ENCODE measurements around the gene PCSK9.

Gene PCSK9

DNA sequence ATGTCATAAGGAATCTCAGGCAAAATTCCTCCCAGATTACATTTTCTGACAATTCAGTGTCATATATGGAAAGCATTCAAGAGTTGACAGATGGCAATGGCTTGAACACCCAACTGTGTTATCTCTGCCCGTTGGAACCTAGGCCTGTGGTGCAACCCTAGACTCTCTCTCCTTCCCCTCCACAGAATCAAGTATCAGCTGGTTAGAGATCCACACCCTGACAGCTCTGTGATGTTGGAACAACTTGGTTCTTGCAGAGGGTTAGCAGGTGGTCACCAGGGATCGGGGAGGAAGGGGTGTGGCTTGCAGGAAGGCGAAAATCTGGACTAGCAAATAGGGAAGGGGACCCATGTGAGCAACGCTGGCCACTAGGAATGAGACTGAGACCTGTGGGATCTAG is 26.3 kb downstream of the PCSK9 start:
- H3K4me3 ChIP-seq (ENCODE audit: low read depth, low read length), result no peak overlapping the region
- TF ChIP-seq, protein P1, sequence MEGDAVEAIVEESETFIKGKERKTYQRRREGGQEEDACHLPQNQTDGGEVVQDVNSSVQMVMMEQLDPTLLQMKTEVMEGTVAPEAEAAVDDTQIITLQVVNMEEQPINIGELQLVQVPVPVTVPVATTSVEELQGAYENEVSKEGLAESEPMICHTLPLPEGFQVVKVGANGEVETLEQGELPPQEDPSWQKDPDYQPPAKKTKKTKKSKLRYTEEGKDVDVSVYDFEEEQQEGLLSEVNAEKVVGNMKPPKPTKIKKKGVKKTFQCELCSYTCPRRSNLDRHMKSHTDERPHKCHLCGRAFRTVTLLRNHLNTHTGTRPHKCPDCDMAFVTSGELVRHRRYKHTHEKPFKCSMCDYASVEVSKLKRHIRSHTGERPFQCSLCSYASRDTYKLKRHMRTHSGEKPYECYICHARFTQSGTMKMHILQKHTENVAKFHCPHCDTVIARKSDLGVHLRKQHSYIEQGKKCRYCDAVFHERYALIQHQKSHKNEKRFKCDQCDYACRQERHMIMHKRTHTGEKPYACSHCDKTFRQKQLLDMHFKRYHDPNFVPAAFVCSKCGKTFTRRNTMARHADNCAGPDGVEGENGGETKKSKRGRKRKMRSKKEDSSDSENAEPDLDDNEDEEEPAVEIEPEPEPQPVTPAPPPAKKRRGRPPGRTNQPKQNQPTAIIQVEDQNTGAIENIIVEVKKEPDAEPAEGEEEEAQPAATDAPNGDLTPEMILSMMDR (IDR thresholded peaks at IDR 0.05; ENCODE audit: low read depth, low read length), result no peak
- no peak for TF ChIP-seq POLR2A (IDR thresholded peaks at IDR 0.05; ENCODE audit: extremely low read depth, insufficient read length)
- TF ChIP-seq MYC (IDR thresholded peaks at IDR 0.05; ENCODE audit: low read depth, low read length), result no peak
- TF ChIP-seq, protein P2, sequence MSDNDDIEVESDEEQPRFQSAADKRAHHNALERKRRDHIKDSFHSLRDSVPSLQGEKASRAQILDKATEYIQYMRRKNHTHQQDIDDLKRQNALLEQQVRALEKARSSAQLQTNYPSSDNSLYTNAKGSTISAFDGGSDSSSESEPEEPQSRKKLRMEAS (IDR thresholded peaks at IDR 0.05; ENCODE audit: low read depth, low read length), result no peak
- no peak for DNase-seq (ENCODE audit: low read depth)

DNA sequence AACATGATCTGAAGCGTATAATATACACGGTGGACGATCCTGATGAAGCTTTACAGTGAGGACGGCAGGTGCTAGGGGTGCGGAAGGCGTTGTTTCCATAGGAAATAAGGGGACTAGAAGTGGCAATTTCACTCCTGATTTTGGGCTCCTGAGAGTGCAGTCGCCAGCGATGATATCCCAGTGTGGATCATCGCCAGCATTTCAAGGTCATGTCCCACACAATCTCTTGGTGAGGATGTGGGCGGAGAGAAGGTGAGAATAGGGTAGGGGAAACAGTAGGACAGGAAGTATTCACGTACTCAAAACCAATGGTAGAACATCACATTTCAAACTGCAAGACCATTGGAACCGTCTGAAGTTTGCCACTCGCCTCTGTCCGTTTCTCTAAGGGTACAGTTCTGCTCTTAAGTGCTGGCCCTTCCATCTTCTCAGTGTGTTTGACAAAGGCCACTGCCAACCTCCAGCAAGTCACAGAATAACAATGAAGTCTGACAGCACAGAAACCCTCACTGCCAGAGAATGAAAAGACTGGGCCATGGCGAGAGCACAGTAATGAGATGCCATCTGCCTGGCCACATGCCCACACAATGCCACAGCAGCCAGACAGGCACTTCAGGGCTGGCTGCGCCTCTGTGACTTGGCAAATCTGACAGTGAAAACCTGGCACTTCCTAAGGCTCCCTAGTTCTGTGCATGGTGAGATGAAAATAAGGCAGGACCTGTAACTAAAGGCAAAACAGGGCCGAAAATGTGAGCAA is 27.9 kb downstream of the PCSK9 start:
- no peak for DNase-seq (ENCODE audit: low read depth)
- TF ChIP-seq, protein P1 (IDR thresholded peaks at IDR 0.05; ENCODE audit: low read depth, low read length), result no peak
- TF ChIP-seq, protein P2 (IDR thresholded peaks at IDR 0.05; ENCODE audit: low read depth, low read length), result no peak
- no peak for TF ChIP-seq POLR2A (IDR thresholded peaks at IDR 0.05; ENCODE audit: extremely low read depth, insufficient read length)
- H3K4me3 ChIP-seq (ENCODE audit: low read depth, low read length), result no peak overlapping the region

DNA sequence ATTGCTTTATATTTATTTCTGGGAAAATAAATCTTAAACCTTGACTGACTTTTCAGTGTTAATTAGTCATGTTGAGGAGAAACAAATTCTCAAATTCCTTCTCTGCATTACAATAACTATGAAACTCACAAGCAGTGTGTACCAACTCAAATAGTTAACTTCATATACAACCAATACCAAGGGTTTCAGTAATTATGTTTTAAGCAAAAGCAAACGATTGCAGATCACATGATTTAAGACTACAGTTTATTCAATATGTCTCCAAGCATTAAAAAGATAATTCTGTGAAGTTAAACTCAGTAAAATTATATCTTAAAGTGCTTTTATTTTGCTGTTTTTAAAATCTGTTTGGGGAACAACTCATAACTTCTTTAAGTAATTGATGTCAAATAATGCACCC is 28.6 kb downstream of the PCSK9 start:
- no peak overlapping the region for H3K4me3 ChIP-seq (ENCODE audit: low read depth, low read length)
- no peak for DNase-seq (ENCODE audit: low read depth)
- TF ChIP-seq, protein P1 (IDR thresholded peaks at IDR 0.05; ENCODE audit: low read depth, low read length), result no peak
- TF ChIP-seq, protein P2 (IDR thresholded peaks at IDR 0.05; ENCODE audit: low read depth, low read length), result no peak
- TF ChIP-seq POLR2A (IDR thresholded peaks at IDR 0.05; ENCODE audit: extremely low read depth, insufficient read length) (no peak), MYC (IDR thresholded peaks at IDR 0.05; ENCODE audit: low read depth, low read length) (no peak)

DNA sequence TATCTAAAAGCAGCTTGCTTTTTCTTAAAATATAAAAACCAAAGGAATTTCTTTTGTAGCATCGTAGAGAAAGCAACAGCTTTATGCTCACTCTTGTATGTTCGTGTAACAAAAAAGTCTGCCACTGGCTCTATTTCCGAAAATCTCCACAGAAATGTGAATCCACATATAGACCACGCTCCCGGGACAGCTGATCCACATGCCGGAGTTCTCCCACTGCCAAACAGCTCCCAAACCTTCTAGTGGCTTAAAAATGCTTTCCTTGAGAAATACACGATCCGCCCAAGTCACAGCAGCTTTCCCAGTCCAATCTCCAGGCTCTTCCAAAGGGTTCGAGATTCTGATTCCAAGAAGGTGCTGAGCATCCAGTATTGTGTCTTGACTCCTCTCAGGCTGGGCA is 29.3 kb downstream of the PCSK9 start:
- H3K4me3 ChIP-seq (ENCODE audit: low read depth, low read length), result no peak overlapping the region
- DNase-seq (ENCODE audit: low read depth), result no peak
- TF ChIP-seq POLR2A (IDR thresholded peaks at IDR 0.05; ENCODE audit: extremely low read depth, insufficient read length), result no peak
- TF ChIP-seq, protein P2 (IDR thresholded peaks at IDR 0.05; ENCODE audit: low read depth, low read length), result no peak

DNA sequence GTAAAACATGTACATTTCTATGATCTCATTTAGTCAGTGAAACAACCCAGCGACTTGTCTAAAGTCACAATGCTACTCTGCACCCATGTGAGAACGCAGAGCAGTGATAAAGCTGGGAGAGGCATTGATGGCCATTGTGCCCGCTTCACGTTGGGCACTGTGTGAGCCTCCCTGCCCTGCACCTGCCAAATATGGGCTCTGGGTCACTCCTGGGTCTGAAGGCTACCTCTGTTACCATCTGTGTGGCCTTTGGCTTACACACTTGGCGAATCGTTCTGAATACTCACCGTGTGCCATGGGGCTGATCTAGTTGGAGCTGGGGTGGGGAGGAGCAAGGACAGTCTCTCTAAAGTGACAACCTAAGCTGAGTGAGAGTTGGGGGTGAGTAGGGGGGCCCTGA is 29.9 kb downstream of the PCSK9 start:
- TF ChIP-seq MYC (IDR thresholded peaks at IDR 0.05; ENCODE audit: low read depth, low read length), result no peak
- TF ChIP-seq, protein P1 (IDR thresholded peaks at IDR 0.05; ENCODE audit: low read depth, low read length), result no peak
- TF ChIP-seq POLR2A (IDR thresholded peaks at IDR 0.05; ENCODE audit: extremely low read depth, insufficient read length), result no peak
- TF ChIP-seq, protein P2 (IDR thresholded peaks at IDR 0.05; ENCODE audit: low read depth, low read length), result no peak
- no peak overlapping the region for H3K4me3 ChIP-seq (ENCODE audit: low read depth, low read length)
- DNase-seq (ENCODE audit: low read depth), result no peak

DNA sequence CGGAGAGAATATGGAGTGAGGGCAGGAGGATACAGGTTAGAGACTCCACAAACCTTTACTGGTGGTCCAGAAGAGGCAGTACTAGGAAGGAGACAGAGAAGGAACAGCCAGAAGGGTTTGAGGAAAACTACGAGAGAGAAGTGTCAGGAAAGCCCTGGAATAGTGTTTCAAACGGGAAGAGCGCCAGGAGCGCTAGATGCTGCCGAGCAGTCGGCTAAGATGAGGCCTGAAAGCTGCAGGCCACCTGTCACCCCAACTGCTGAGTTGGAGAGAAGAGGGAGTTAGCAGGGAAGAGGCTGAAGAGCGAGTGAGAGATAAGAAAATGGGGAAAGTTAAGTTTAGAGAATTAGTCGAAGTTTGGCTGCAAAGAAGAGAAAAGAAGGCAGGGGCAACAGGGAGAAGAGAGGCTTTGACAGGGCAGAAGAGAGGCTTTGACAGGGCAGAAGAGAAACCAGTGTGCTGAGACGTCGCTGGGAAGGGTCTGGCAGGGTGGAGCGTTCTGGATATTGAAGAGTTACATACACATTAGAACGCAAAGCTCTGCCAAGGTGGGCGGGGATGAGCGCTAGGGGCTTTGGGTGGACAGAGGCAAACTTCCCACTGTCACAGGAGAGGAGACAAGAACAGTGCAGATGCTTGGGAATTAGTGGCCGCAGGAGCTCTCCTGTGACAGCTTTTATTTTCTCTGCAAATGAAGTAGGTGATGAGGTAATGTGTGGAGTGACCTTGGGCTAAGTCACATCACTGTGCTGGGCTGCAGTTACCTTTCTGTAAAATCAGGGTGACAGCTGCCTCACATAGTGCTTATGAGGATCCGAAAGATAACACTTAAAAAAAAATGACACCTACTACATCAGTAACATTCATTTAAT is 31.2 kb downstream of the PCSK9 start:
- no peak for DNase-seq (ENCODE audit: low read depth)
- H3K4me3 ChIP-seq (ENCODE audit: low read depth, low read length), result no peak overlapping the region
- TF ChIP-seq, protein P1 (IDR thresholded peaks at IDR 0.05; ENCODE audit: low read depth, low read length), result no peak
- TF ChIP-seq, protein P2 (IDR thresholded peaks at IDR 0.05; ENCODE audit: low read depth, low read length), result no peak
- TF ChIP-seq MYC (IDR thresholded peaks at IDR 0.05; ENCODE audit: low read depth, low read length) (no peak), POLR2A (IDR thresholded peaks at IDR 0.05; ENCODE audit: extremely low read depth, insufficient read length) (no peak)

Data from NB4 (cell line).